ENCODE data around the gene MED12L. TPM values are rescaled to one million over a fixed set of nuclear protein-coding genes. Genes with fewer than 3 reads are reported as not detected.
A peak's percentile ranks its signal among the peaks of the same experiment; 100 is the strongest.

The MED12L gene
- total RNA-seq, 6 experiments from 2014 or later = 0.05 to 0.64 (median 0.13) TPM; not detected in 1

DNA sequence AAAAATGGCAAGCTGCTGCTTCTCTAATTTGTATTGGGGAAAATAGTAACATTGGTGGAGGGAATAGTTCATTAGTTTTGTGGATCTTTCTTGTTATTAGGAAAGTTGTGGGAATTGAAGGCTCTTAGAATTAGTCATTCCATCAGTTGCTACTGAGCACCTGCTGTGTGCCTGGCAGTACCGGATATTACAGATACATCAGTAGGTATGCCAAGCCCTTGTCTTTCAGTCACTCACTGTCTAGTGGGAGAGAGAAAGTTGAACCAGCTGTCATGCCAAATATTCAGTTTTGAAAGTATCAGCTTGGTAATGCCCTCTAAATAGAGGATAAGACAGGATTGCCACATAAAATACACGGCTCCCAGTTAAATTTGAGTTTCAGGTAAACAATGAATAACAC lies 342.9 kb downstream of the MED12L start:
- no peak overlapping the region for H3K27ac Mint-ChIP-seq
- H3K4me1 Mint-ChIP-seq (ENCODE audit: low read depth) = peaks cover 46% of the 10 kb centered on the region
- TF ChIP-seq, protein P1, sequence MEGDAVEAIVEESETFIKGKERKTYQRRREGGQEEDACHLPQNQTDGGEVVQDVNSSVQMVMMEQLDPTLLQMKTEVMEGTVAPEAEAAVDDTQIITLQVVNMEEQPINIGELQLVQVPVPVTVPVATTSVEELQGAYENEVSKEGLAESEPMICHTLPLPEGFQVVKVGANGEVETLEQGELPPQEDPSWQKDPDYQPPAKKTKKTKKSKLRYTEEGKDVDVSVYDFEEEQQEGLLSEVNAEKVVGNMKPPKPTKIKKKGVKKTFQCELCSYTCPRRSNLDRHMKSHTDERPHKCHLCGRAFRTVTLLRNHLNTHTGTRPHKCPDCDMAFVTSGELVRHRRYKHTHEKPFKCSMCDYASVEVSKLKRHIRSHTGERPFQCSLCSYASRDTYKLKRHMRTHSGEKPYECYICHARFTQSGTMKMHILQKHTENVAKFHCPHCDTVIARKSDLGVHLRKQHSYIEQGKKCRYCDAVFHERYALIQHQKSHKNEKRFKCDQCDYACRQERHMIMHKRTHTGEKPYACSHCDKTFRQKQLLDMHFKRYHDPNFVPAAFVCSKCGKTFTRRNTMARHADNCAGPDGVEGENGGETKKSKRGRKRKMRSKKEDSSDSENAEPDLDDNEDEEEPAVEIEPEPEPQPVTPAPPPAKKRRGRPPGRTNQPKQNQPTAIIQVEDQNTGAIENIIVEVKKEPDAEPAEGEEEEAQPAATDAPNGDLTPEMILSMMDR (IDR thresholded peaks at IDR 0.05) = no peak
- H3K9me3 Mint-ChIP-seq = no peaks in the 10 kb centered on the region
- H3K36me3 Mint-ChIP-seq (ENCODE audit: low read depth) = no peaks in the 10 kb centered on the region
- H3K4me3 Mint-ChIP-seq = no peak overlapping the region
- DNase-seq = no peak
- no peaks in the 10 kb centered on the region for H3K27me3 Mint-ChIP-seq (ENCODE audit: insufficient read depth)

DNA sequence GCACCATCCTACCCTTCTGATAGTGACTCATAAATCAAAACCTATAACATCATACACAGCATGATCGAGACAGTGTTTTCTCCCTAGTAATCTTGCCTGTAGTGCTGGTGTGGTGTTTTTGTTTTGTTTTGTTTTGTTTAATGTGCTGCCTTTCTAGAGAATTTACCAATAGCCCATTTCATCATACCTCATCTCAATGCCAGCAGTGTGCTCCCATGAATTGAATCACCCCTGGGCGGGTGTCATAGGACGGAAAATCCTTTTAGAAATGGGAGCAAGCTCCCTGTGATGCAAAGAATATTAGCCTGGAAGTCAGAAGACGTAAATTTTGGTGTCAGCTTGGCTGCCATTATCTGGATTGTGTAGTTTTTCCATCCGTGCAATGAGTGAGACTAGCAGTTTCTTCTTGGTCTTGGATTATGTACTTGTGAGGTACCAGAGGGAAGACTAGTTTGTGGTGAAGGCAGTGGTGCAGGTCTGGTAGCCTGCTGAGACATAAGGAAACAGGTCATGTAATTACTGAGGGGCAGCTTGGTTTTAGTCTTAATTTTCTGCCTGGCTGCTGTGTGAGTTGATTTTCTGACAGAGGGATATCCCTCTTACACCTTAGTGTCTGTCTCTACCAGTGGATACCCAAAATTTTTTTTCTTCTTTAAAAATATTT lies 345.5 kb downstream of the MED12L start:
- TF ChIP-seq, protein P1 (IDR thresholded peaks at IDR 0.05) = no peak
- Mint-ChIP-seq H3K27me3 (ENCODE audit: insufficient read depth) (no peaks in the 10 kb centered on the region), H3K36me3 (ENCODE audit: low read depth) (no peaks in the 10 kb centered on the region), H3K9me3 (no peaks in the 10 kb centered on the region), H3K4me1 (ENCODE audit: low read depth) (peaks cover 54% of the 10 kb centered on the region), H3K4me3 (no peak overlapping the region), H3K27ac (no peak overlapping the region)
- no peak for DNase-seq

DNA sequence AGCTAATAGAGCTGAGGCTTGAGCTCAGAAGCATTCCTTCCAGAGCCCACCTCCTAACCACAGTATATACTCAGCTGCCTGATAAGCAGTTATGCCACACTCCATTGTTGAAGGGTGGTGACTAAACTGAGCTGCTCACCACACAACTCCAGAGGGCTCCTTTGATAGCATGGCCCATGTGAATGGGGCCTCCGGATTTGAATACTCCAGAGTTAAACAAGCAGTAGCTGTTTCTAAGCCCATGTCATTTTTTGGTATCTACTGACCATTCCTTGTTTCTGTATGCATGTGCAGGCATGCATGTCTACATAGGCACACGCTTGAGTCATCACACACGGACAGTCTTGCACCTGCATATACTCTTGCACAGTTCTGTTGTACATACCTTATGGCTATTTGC lies 346.5 kb downstream of the MED12L start:
- H3K4me3 Mint-ChIP-seq = no peak overlapping the region
- H3K9me3 Mint-ChIP-seq = no peaks in the 10 kb centered on the region
- no peak overlapping the region for H3K27ac Mint-ChIP-seq
- H3K36me3 Mint-ChIP-seq (ENCODE audit: low read depth) = no peaks in the 10 kb centered on the region
- no peaks in the 10 kb centered on the region for H3K27me3 Mint-ChIP-seq (ENCODE audit: insufficient read depth)
- TF ChIP-seq, protein P1 (IDR thresholded peaks at IDR 0.05) = no peak
- peak; percentile 53 for DNase-seq
- H3K4me1 Mint-ChIP-seq (ENCODE audit: low read depth) = peaks cover 58% of the 10 kb centered on the region

DNA sequence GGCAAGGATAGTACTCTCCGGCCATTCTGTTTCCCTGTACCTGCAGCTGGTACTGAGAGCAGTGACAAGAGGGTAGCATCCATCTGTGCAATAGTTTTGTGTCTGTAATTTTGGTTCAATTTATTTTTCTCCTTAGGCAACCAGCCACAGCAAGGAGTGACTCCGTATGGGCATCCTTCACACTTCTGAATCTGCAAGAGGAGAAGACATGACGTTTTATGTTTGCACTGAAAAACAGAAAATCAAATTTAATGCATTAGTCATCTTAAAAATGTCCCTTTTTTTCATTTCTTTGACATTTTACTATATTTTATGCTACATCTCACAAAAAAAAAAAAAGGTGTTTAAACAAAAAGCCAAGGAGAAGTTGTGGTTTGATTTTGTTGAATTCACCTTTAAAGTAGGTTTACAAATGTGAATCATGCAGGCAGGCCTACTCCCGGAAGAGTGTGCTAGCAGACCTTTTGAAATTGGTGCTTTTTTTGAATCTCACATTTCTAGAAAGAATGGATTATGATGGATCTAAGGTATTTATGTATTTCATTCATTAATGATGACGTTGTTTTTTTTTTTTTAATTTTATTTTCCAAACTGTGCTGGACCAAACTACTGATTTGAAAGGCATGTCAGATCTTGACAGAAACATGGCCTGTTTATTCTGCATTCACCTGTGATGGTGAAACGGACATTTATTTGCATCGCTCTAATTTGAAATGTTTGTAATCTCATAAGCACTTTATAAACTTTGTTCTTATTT lies 347.3 kb downstream of the MED12L start:
- Mint-ChIP-seq H3K27me3 (ENCODE audit: insufficient read depth) (no peaks in the 10 kb centered on the region), H3K4me1 (ENCODE audit: low read depth) (peaks cover 65% of the 10 kb centered on the region), H3K9me3 (no peaks in the 10 kb centered on the region), H3K36me3 (ENCODE audit: low read depth) (no peaks in the 10 kb centered on the region), H3K27ac (peak overlapping the region; percentile 33; the same call in 1 of the 2 replicates), H3K4me3 (no peak overlapping the region)
- no peak for DNase-seq
- TF ChIP-seq, protein P1 (IDR thresholded peaks at IDR 0.05) = no peak

DNA sequence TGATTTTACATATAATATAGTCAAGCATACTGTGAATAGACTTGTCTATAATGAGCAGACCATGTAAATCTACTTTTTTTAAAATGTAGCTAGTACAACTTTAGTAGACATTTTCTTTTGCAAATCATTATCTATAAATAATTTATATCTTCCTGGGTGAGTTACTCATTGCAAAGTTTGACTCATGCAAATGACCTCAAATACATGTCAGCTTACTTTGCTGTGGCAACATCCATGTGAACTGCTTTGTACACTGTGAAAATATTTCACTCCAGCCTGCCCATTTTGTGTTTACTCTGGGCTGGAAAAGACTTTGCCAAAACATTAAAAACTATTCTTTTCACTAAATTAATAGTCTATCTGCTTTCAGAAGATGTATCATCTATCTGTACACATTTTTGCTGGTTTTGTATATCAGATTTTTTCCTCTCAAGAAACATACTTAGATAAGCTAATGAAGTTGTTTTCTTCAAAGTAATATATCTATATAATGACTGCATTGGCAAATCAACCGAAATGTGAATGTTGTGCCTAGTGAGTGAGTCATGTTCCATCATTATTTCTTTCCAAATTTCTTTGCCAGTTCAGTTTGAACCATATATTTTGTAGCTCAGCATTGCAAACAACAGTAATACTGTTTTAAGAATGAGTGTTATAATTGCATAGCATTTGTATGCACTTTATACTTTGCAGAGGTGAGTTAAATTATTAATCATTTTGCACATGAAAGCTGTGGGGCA lies 348.9 kb downstream of the MED12L start:
- peak; percentile 95 for DNase-seq
- peaks cover 70% of the 10 kb centered on the region for H3K4me1 Mint-ChIP-seq (ENCODE audit: low read depth)
- peak overlapping the region; percentile 53 for H3K4me3 Mint-ChIP-seq
- H3K27ac Mint-ChIP-seq = peak overlapping the region; percentile 87
- TF ChIP-seq, protein P1 (IDR thresholded peaks at IDR 0.05) = no peak
- H3K9me3 Mint-ChIP-seq = no peaks in the 10 kb centered on the region
- no peaks in the 10 kb centered on the region for H3K36me3 Mint-ChIP-seq (ENCODE audit: low read depth)
- H3K27me3 Mint-ChIP-seq (ENCODE audit: insufficient read depth) = no peaks in the 10 kb centered on the region
